WTC11 (cell line): Measurements from ENCODE around the gene F2. TPM values are rescaled to one million over a fixed set of nuclear protein-coding genes. Genes with fewer than 3 reads are reported as not detected.

Source experiments
- CBFB ChIP-seq: sonication (generic); formaldehyde crosslinking; IDR thresholded peaks from 2 replicates; pipeline ENCODE4 v1.8.1; 2022; ENCODE audit warnings: mild to moderate bottlenecking, low read depth, missing genetic modification reagents
- CREB1 ChIP-seq: sonication (generic); formaldehyde crosslinking; IDR thresholded peaks from 2 replicates; pipeline ENCODE4 v1.8.0; 2023; ENCODE audit warnings: mild to moderate bottlenecking, missing genetic modification reagents
- ELF4 ChIP-seq: sonication (generic); formaldehyde crosslinking; IDR thresholded peaks from 2 replicates; pipeline ENCODE4 v1.8.1; 2022; ENCODE audit warnings: low read depth, mild to moderate bottlenecking, moderate library complexity, missing genetic modification reagents
- ETV6 ChIP-seq: sonication (generic); formaldehyde crosslinking; IDR thresholded peaks from 2 replicates; pipeline ENCODE4 v1.8.1; 2022; ENCODE audit warnings: mild to moderate bottlenecking, missing genetic modification reagents
- KAT7 ChIP-seq: sonication (generic); formaldehyde crosslinking; IDR thresholded peaks from 2 replicates; pipeline ENCODE4 v1.8.1; 2023; ENCODE audit warnings: missing genetic modification reagents, mild to moderate bottlenecking, borderline replicate concordance
- MXD4 ChIP-seq: fragments of 250-450 bp; sonication (Bioruptor Pico); IDR thresholded peaks from 2 replicates; pipeline ENCODE4 v1.8.0; 2021; ENCODE audit warnings: mild to moderate bottlenecking, moderate library complexity, borderline replicate concordance
- NFYB ChIP-seq: sonication (generic); formaldehyde crosslinking; conservative IDR thresholded peaks from 2 replicates; pipeline ENCODE4 v1.8.0; 2022; ENCODE audit warnings: low read depth, missing genetic modification reagents
- NR1H2 ChIP-seq: sonication (generic); formaldehyde crosslinking; IDR thresholded peaks from 2 replicates; pipeline ENCODE4 v1.9.0; 2021; ENCODE audit warnings: mild to moderate bottlenecking, moderate library complexity, missing genetic modification reagents
- NR2C2 ChIP-seq: sonication (generic); formaldehyde crosslinking; IDR thresholded peaks from 2 replicates; pipeline ENCODE4 v1.8.0; 2022; ENCODE audit warnings: mild to moderate bottlenecking, missing genetic modification reagents
- NR3C1 ChIP-seq: sonication (generic); formaldehyde crosslinking; conservative IDR thresholded peaks from 2 replicates; pipeline ENCODE4 v1.8.1; 2023; ENCODE audit warnings: low read depth, mild to moderate bottlenecking, missing genetic modification reagents
- RELA ChIP-seq: sonication (generic); formaldehyde crosslinking; IDR thresholded peaks from 2 replicates; pipeline ENCODE4 v1.8.1; 2022; ENCODE audit warnings: missing genetic modification reagents, mild to moderate bottlenecking, borderline replicate concordance
- RORB ChIP-seq: fragments of 250-450 bp; sonication (Bioruptor Pico); IDR thresholded peaks from 2 replicates; pipeline ENCODE4 v1.9.0; 2021; ENCODE audit warnings: mild to moderate bottlenecking
- SMAD3 ChIP-seq: sonication (generic); formaldehyde crosslinking; IDR thresholded peaks from 2 replicates; pipeline ENCODE4 v1.8.0; 2022; ENCODE audit warnings: missing genetic modification reagents, mild to moderate bottlenecking, borderline replicate concordance
- SMAD4 ChIP-seq: sonication (generic); formaldehyde crosslinking; IDR thresholded peaks from 2 replicates; pipeline ENCODE4 v1.8.0; 2022; ENCODE audit warnings: mild to moderate bottlenecking, missing genetic modification reagents
- SP1 ChIP-seq: sonication (generic); formaldehyde crosslinking; conservative IDR thresholded peaks from 2 replicates; pipeline ENCODE4 v1.8.1; 2022; ENCODE audit warnings: missing genetic modification reagents
- TCF7 ChIP-seq: sonication (generic); formaldehyde crosslinking; IDR thresholded peaks from 2 replicates; pipeline ENCODE4 v1.8.0; 2022; ENCODE audit warnings: mild to moderate bottlenecking, low read depth, missing genetic modification reagents, moderate library complexity
- TEAD4 ChIP-seq: sonication (generic); formaldehyde crosslinking; IDR thresholded peaks from 2 replicates; pipeline ENCODE4 v1.8.0; 2022; ENCODE audit warnings: mild to moderate bottlenecking, missing genetic modification reagents
- ZNF219 ChIP-seq: sonication (generic); formaldehyde crosslinking; IDR thresholded peaks from 2 replicates; pipeline ENCODE4 v1.8.0; 2023; ENCODE audit warnings: missing genetic modification reagents, mild to moderate bottlenecking, borderline replicate concordance
- ZNF263 ChIP-seq: sonication (generic); formaldehyde crosslinking; IDR thresholded peaks from 2 replicates; pipeline ENCODE4 v1.8.1; 2022; ENCODE audit warnings: low read depth, mild to moderate bottlenecking, moderate library complexity, missing genetic modification reagents
- total RNA-seq: library from RNA; stranded (reverse); gene quantifications from 3 replicates; pipeline ENCODE4 v1.2.3, GENCODE V29; 2021
- TF ChIP-seq, protein P1 (sequence below): sonication (generic); formaldehyde crosslinking; IDR thresholded peaks from 2 replicates; pipeline ENCODE4 v1.8.0; 2023; ENCODE audit warnings: missing genetic modification reagents, mild to moderate bottlenecking, borderline replicate concordance
- TF ChIP-seq, protein P2 (sequence below): sonication (generic); formaldehyde crosslinking; IDR thresholded peaks from 2 replicates; pipeline ENCODE4 v1.8.1; 2023; ENCODE audit warnings: mild to moderate bottlenecking, missing genetic modification reagents, borderline replicate concordance
- TF ChIP-seq, protein P3 (sequence below): sonication (generic); formaldehyde crosslinking; IDR thresholded peaks from 2 replicates; pipeline ENCODE4 v1.8.1; 2022; ENCODE audit warnings: missing genetic modification reagents, borderline replicate concordance
- TF ChIP-seq, protein P4 (sequence below): sonication (generic); formaldehyde crosslinking; IDR thresholded peaks from 2 replicates; pipeline ENCODE4 v1.8.0; 2022; ENCODE audit warnings: mild to moderate bottlenecking, missing genetic modification reagents
- TF ChIP-seq, protein P5 (sequence below): sonication (generic); formaldehyde crosslinking; IDR thresholded peaks from 2 replicates; pipeline ENCODE4 v1.8.0; 2022; ENCODE audit warnings: mild to moderate bottlenecking, missing genetic modification reagents
- TF ChIP-seq, protein P6 (sequence below): sonication (generic); formaldehyde crosslinking; IDR thresholded peaks from 2 replicates; pipeline ENCODE4 v1.8.0; 2022; ENCODE audit warnings: mild to moderate bottlenecking, missing genetic modification reagents
- TF ChIP-seq, protein P7 (sequence below): fragments of 250-450 bp; sonication (Bioruptor Pico); IDR thresholded peaks from 2 replicates; pipeline ENCODE4 v1.9.0; 2021; ENCODE audit warnings: moderate library complexity, mild to moderate bottlenecking, inconsistent platforms, borderline replicate concordance

The F2 gene
- total RNA-seq, 1 experiment from 2014 or later = 0.50 TPM

DNA sequence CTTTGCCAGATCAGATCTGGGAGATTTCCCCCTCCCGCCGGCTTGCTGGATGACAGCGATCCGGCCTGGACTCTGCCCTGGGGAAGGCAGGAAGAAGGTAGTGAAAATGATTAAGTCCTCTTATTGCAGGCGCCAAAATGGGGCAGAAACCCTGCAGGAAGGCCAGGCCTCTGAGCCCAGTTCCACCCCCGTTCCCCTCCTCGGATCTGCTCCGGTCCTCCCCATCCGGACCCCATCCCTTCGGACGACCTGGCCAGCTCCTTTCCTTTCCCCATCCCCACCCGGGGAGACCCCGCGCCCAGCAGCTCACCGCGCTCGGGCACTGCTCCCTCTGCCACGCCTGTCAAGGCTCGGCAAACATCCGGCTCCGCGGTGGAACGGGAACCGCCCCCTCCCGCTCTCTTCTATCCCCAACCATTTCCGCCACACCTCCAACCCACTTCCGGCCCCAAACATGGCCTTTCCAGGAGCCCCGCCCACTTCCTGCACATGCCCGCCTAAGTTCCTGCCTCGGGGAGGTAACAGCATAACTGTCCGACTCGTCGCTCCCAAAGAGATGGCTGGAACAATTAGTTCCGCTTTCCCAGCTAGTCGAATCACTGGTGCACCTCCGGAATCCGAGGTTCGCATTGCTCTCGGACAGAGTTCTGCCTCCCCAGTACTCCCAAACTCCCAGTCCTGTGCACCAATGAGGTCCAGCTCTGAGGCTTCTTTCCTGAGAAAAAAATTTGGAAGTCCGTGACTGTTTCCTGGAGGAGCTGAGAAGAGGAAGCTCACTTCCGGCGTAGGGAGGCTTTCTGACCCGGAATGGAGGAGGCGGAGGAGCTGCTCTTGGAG is 18.6 kb upstream of the F2 start, which contains the start of the genes ARHGAP1 and ZNF408 (continued):
- TF ChIP-seq, protein P1, sequence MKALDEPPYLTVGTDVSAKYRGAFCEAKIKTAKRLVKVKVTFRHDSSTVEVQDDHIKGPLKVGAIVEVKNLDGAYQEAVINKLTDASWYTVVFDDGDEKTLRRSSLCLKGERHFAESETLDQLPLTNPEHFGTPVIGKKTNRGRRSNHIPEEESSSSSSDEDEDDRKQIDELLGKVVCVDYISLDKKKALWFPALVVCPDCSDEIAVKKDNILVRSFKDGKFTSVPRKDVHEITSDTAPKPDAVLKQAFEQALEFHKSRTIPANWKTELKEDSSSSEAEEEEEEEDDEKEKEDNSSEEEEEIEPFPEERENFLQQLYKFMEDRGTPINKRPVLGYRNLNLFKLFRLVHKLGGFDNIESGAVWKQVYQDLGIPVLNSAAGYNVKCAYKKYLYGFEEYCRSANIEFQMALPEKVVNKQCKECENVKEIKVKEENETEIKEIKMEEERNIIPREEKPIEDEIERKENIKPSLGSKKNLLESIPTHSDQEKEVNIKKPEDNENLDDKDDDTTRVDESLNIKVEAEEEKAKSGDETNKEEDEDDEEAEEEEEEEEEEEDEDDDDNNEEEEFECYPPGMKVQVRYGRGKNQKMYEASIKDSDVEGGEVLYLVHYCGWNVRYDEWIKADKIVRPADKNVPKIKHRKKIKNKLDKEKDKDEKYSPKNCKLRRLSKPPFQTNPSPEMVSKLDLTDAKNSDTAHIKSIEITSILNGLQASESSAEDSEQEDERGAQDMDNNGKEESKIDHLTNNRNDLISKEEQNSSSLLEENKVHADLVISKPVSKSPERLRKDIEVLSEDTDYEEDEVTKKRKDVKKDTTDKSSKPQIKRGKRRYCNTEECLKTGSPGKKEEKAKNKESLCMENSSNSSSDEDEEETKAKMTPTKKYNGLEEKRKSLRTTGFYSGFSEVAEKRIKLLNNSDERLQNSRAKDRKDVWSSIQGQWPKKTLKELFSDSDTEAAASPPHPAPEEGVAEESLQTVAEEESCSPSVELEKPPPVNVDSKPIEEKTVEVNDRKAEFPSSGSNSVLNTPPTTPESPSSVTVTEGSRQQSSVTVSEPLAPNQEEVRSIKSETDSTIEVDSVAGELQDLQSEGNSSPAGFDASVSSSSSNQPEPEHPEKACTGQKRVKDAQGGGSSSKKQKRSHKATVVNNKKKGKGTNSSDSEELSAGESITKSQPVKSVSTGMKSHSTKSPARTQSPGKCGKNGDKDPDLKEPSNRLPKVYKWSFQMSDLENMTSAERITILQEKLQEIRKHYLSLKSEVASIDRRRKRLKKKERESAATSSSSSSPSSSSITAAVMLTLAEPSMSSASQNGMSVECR (CRISPR knock-in tag) = peak; percentile 47; the same call in 1 of the 2 replicates
- TF ChIP-seq ELF4 (no peak), MXD4 (no peak), ZNF263 (CRISPR knock-in tag) (no peak), CBFB (CRISPR knock-in tag) (peak; percentile 48; the same call in 1 of the 2 replicates), NFYB (no peak), NR3C1 (no peak), SMAD3 (CRISPR knock-in tag) (no peak), NR1H2 (CRISPR knock-in tag) (no peak), TEAD4 (CRISPR knock-in tag) (no peak), TCF7 (CRISPR knock-in tag) (no peak), ETV6 (CRISPR knock-in tag) (no peak), SP1 (CRISPR knock-in tag) (peak; percentile 94), NR2C2 (no peak), RORB (CRISPR knock-in tag) (no peak), SMAD4 (CRISPR knock-in tag) (no peak), CREB1 (CRISPR knock-in tag) (no peak), RELA (no peak), KAT7 (CRISPR knock-in tag) (0 out of 2 replicates have a peak, but pooled peaks have one; percentile 45), ZNF219 (CRISPR knock-in tag) (no peak)
- TF ChIP-seq, protein P2, sequence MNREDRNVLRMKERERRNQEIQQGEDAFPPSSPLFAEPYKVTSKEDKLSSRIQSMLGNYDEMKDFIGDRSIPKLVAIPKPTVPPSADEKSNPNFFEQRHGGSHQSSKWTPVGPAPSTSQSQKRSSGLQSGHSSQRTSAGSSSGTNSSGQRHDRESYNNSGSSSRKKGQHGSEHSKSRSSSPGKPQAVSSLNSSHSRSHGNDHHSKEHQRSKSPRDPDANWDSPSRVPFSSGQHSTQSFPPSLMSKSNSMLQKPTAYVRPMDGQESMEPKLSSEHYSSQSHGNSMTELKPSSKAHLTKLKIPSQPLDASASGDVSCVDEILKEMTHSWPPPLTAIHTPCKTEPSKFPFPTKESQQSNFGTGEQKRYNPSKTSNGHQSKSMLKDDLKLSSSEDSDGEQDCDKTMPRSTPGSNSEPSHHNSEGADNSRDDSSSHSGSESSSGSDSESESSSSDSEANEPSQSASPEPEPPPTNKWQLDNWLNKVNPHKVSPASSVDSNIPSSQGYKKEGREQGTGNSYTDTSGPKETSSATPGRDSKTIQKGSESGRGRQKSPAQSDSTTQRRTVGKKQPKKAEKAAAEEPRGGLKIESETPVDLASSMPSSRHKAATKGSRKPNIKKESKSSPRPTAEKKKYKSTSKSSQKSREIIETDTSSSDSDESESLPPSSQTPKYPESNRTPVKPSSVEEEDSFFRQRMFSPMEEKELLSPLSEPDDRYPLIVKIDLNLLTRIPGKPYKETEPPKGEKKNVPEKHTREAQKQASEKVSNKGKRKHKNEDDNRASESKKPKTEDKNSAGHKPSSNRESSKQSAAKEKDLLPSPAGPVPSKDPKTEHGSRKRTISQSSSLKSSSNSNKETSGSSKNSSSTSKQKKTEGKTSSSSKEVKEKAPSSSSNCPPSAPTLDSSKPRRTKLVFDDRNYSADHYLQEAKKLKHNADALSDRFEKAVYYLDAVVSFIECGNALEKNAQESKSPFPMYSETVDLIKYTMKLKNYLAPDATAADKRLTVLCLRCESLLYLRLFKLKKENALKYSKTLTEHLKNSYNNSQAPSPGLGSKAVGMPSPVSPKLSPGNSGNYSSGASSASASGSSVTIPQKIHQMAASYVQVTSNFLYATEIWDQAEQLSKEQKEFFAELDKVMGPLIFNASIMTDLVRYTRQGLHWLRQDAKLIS (CRISPR knock-in tag) = no peak
- TF ChIP-seq, protein P3, sequence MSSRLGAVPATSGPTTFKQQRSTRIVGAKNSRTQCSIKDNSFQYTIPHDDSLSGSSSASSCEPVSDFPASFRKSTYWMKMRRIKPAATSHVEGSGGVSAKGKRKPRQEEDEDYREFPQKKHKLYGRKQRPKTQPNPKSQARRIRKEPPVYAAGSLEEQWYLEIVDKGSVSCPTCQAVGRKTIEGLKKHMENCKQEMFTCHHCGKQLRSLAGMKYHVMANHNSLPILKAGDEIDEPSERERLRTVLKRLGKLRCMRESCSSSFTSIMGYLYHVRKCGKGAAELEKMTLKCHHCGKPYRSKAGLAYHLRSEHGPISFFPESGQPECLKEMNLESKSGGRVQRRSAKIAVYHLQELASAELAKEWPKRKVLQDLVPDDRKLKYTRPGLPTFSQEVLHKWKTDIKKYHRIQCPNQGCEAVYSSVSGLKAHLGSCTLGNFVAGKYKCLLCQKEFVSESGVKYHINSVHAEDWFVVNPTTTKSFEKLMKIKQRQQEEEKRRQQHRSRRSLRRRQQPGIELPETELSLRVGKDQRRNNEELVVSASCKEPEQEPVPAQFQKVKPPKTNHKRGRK = no peak
- TF ChIP-seq, protein P4, sequence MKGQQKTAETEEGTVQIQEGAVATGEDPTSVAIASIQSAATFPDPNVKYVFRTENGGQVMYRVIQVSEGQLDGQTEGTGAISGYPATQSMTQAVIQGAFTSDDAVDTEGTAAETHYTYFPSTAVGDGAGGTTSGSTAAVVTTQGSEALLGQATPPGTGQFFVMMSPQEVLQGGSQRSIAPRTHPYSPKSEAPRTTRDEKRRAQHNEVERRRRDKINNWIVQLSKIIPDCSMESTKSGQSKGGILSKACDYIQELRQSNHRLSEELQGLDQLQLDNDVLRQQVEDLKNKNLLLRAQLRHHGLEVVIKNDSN = 0 out of 2 replicates have a peak, but pooled peaks have one; percentile 31
- TF ChIP-seq, protein P5, sequence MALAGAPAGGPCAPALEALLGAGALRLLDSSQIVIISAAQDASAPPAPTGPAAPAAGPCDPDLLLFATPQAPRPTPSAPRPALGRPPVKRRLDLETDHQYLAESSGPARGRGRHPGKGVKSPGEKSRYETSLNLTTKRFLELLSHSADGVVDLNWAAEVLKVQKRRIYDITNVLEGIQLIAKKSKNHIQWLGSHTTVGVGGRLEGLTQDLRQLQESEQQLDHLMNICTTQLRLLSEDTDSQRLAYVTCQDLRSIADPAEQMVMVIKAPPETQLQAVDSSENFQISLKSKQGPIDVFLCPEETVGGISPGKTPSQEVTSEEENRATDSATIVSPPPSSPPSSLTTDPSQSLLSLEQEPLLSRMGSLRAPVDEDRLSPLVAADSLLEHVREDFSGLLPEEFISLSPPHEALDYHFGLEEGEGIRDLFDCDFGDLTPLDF (CRISPR knock-in tag) = no peak
- TF ChIP-seq, protein P6, sequence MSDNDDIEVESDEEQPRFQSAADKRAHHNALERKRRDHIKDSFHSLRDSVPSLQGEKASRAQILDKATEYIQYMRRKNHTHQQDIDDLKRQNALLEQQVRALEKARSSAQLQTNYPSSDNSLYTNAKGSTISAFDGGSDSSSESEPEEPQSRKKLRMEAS (CRISPR knock-in tag) = peak; percentile 27; the same call in 1 of the 2 replicates
- TF ChIP-seq, protein P7, sequence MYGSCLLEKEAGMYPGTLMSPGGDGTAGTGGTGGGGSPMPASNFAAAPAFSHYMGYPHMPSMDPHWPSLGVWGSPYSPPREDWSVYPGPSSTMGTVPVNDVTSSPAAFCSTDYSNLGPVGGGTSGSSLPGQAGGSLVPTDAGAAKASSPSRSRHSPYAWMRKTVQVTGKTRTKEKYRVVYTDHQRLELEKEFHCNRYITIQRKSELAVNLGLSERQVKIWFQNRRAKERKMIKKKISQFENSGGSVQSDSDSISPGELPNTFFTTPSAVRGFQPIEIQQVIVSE (CRISPR knock-in tag) = no peak
